GM19099 (cell line): ENCODE results near the gene ATP10D.

ENCODE experiments used
- POLR2A ChIP-seq: IDR thresholded peaks from 3 replicates; pipeline ENCODE4 v1.6.1; 2011; ENCODE audit warnings: low read depth; ENCODE audit not compliant: insufficient read length; ENCODE audit errors: extremely low read depth

ATP10D gene

DNA sequence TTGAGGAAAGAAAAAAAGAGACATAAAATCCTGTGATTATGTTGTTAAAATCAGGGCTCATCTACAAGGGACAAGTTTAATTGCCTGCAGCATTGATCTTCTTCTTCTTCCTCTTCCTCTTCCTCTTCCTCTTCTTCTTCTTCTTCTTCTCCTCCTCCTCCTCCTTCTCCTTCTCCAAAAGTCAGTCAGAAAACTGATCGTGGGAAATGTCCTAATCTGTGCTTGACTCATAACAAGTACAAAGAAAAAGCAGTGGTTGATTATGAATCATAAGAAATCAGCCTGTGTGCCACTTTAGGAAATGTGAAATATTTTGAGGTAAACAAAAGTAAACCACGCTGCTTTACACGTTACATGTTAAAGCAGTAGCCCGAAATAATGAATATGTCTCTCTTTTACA lies 2.7 kb upstream of the ATP10D start:
- no peak for TF ChIP-seq POLR2A

GRCh38 chr4:47483745-47484144 lies 1.3 kb upstream of the ATP10D start:
- TF ChIP-seq POLR2A: no peak

- TF ChIP-seq POLR2A: no peak
Measured at GRCh38 chr4:47484168-47484567, 907 bp upstream of the ATP10D start.

GRCh38 chr4:47485768-47486167 lies 693 bp downstream of the ATP10D start:
- TF ChIP-seq POLR2A: no peak

GRCh38 chr4:47486231-47486673 lies 1.2 kb downstream of the ATP10D start:
- no peak for TF ChIP-seq POLR2A

DNA sequence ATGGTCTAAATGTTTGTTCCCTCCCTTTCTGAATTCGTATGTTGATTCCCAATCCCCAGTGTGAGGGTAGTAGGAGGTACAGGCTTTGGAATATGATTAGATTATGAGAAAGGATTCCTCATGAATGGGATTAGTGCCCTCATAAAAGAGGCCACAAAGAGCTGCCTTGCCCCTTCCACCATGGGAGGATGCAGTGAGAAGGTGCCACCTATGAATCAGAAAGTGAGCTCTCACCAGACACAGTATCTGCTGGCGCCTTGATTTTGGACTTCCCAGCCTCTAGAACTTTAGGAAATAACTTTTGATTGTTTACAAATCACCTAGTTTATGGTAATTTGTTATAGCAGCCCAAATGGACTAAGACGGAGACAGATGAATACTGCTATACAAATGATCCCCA lies 3.6 kb downstream of the ATP10D start:
- TF ChIP-seq POLR2A: no peak

DNA sequence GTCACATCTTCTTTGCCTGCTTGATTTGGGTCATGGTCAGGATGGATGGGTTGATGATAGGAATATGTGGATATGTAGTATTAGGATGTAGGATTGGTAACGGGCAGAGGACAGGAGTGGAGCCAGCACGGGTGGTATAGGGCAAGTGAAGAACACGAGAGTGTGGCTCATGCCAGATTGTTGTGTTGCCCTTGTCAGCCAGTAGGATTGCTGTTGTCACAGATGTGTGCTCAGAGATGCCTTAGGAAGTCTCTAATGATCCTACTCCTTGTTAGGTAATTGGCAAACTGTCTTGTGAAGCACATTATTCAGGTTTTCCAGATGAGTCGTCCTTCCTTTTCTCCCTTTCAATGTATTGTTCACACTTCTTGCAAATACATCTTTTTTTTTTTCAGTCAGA lies 5.5 kb downstream of the ATP10D start:
- no peak for TF ChIP-seq POLR2A

DNA sequence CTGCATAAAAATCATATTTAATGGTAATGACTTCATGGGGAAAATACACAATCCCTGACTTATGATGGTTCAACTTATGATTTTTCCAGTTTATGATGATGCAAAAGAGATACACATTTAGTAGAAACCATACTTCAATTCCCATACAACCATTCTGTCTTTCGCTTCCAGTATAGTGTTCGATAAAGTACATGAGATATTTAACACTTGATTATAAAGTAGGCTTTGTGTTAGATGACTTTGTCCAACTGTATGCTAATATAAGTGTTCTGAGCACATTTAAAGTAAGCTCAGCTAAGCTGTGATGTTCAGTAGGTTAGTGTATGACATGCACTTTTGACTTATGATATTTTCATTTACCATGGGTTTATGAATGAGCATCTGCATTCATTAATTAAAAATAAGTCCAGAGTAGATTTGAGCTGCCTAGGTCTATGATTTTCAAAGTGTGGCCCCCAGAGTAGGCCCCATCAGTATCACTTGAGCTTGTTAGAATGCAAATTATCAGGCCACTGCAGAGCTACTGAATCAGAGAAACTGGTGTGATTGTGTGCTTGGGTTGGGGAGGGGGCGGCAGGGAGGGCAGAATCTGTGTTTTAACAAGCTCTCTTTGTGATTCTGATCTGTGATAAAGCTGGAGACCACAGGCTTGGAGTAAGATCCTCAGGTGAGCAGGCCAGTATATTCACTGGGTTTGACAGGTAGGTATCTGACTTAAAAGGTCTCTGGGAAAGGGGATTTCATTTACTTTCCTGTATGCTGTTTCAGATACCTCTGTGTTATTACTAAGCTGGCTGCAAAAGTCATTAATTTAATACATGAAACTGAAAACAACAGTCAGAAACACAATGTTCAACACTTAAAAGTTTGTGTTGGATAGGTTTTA lies 8.4 kb downstream of the ATP10D start:
- no peak for TF ChIP-seq POLR2A

DNA sequence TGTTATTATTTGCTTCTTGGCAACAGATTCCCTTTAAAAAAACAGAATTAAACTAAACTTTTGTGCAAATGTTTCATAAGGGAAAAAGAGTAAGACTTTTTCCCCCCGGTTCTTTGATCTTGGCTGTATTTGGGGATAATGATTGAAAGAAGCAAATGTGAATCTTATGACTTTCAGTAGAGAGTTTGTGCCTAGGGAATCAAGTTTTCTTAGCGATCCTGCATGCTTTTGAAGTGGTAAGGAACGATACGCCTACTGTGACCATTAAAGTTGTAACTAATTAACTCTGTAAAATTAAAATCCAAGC lies 9.0 kb downstream of the ATP10D start:
- TF ChIP-seq POLR2A: no peak

- no peak for TF ChIP-seq POLR2A
Measured at GRCh38 chr4:47498899-47499298, 13.8 kb downstream of the ATP10D start.

GRCh38 chr4:47499700-47500099 lies 14.6 kb downstream of the ATP10D start:
- no peak for TF ChIP-seq POLR2A

DNA sequence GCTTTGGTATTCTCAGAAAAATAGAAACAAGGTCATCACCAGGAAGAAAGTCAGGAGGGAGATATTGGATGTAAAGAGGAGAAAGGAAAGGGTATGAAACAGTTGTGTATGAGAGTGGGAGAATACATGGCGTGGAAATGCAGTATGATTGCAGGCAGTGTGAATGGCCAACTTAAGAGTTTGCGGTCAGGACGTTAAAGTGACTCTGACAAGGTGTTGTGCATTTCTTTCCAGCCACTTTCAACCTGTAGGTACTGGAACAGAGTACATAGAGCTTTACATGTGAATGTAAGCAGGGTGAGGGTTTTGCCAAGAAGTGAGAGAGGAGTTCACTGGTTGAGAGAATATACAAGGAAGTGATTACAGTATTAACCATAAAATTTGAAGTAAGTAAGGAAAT lies 15.7 kb downstream of the ATP10D start:
- TF ChIP-seq POLR2A: no peak

GRCh38 chr4:47505147-47505546 lies 20.1 kb downstream of the ATP10D start:
- TF ChIP-seq POLR2A: no peak

DNA sequence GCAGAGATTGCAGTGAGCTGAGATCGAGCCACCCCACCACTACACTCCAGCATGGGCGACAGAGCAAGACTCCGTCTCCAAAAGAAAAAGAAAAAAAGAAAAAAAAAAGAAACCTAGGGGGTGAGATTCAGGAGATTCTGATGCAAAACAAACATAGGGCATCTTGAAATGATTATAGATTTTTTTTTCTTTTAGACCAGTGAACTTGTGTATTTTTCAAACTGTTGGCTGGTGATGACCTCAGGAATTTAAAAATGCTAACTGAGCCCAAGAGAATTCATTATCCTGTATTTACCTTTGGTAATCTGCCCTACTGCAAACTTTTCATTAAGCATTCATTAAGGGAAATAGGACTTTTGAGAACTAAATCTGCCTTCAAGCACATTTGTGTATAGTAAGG lies 20.6 kb downstream of the ATP10D start:
- no peak for TF ChIP-seq POLR2A

GRCh38 chr4:47510506-47511143 lies 25.6 kb downstream of the ATP10D start:
- no peak for TF ChIP-seq POLR2A

GRCh38 chr4:47513461-47513860 lies 28.4 kb downstream of the ATP10D start:
- TF ChIP-seq POLR2A: no peak
